GM19395 (cell line): Measurements from ENCODE around the gene GTF3C4.
"Not testable (repeated sequence)": the region's sequence is repeated elsewhere in the genome, so short reads cannot be mapped to it uniquely, and the experiment has no call there.

Experiments
- ATAC-seq: cut with Tn5 transposase; IDR thresholded peaks from one replicate; pipeline ENCODE4 v1.9.1; 2021; ENCODE audit warnings: mild to moderate bottlenecking, moderate library complexity; ENCODE audit not compliant: unreplicated experiment

GTF3C4 gene

GRCh38 chr9:132694144-132694543 is 23.9 kb downstream of the GTF3C4 start:
- ATAC-seq: no peak

- no peak for ATAC-seq
Measured at GRCh38 chr9:132697230-132697629, 27.0 kb downstream of the GTF3C4 start.

- no peak for ATAC-seq
Measured at GRCh38 chr9:132698989-132699388, 28.7 kb downstream of the GTF3C4 start.

GRCh38 chr9:132699956-132700355 is 29.7 kb downstream of the GTF3C4 start:
- no peak for ATAC-seq

GRCh38 chr9:132702254-132702653 is 32.0 kb downstream of the GTF3C4 start:
- ATAC-seq: no peak

- no peak for ATAC-seq
Measured at GRCh38 chr9:132703336-132703735, 33.1 kb downstream of the GTF3C4 start.

- ATAC-seq: no peak
Measured at GRCh38 chr9:132708239-132708638, 38.0 kb downstream of the GTF3C4 start.

- no peak for ATAC-seq
Measured at GRCh38 chr9:132708769-132709430, 38.6 kb downstream of the GTF3C4 start.

- no peak for ATAC-seq
Measured at GRCh38 chr9:132710333-132710732, 40.1 kb downstream of the GTF3C4 start.

- ATAC-seq: not testable (repeated sequence)
Measured at GRCh38 chr9:132711152-132711551, 40.9 kb downstream of the GTF3C4 start.

GRCh38 chr9:132711846-132712245 is 41.6 kb downstream of the GTF3C4 start:
- ATAC-seq: no peak

- ATAC-seq: no peak
Measured at GRCh38 chr9:132712753-132713152, 42.5 kb downstream of the GTF3C4 start.

- no peak for ATAC-seq
Measured at GRCh38 chr9:132716007-132716406, 45.7 kb downstream of the GTF3C4 start.

GRCh38 chr9:132717326-132717945 is 47.2 kb downstream of the GTF3C4 start:
- ATAC-seq: no peak

- not testable (repeated sequence) for ATAC-seq
Measured at GRCh38 chr9:132718381-132718928, 48.2 kb downstream of the GTF3C4 start.

- ATAC-seq: no peak
Measured at GRCh38 chr9:132721661-132722060, 51.4 kb downstream of the GTF3C4 start.

GRCh38 chr9:132722564-132723065 is 52.4 kb downstream of the GTF3C4 start:
- no peak for ATAC-seq

- no peak for ATAC-seq
Measured at GRCh38 chr9:132723809-132724208, 53.5 kb downstream of the GTF3C4 start.

GRCh38 chr9:132725306-132725705 is 55.0 kb downstream of the GTF3C4 start:
- ATAC-seq: no peak

GRCh38 chr9:132726576-132727130 is 56.4 kb downstream of the GTF3C4 start:
- ATAC-seq: no peak

- no peak for ATAC-seq
Measured at GRCh38 chr9:132728071-132728470, 57.8 kb downstream of the GTF3C4 start.

- no peak for ATAC-seq
Measured at GRCh38 chr9:132728497-132728896, 58.2 kb downstream of the GTF3C4 start.
